GM12878 (cell line): ENCODE results near the gene UVRAG. TPM values are rescaled to one million over a fixed set of nuclear protein-coding genes. Genes with fewer than 3 reads are reported as not detected.

Experiments
- ATAC-seq: fragments of 200-7000 bp; cut with Tn5 transposase; 3 replicates; pipeline ENCODE4 v1.9.1; 2020; ENCODE audit warnings: mild to moderate bottlenecking, moderate library complexity
- BruUV-seq: library from RNA; stranded (reverse); fragments of 400-500 nt; replicated peaks from 2 replicates; lab custom pipeline; 2021; lab: Mats Ljungman, UMichigan
- CTCF ChIA-PET: fragments of 300-600 bp; sonication (Branson Sonifier 250); formaldehyde crosslinking; extraction: SDS; loops from one replicate; lab custom pipeline; 2021; ENCODE audit warnings: inconsistent platforms; lab: Yijun Ruan, JAX
- POLR2A ChIA-PET: fragments of 350-600 bp; formaldehyde crosslinking; extraction: SDS; loops from one replicate; lab custom pipeline; 2021; ENCODE audit warnings: inconsistent platforms; lab: Charles Lee
- RAD21 ChIA-PET: fragments of 300-600 bp; sonication (Branson Sonifier 250); formaldehyde crosslinking; loops from one replicate; lab custom pipeline; 2023; ENCODE audit warnings: antibody characterized with exemption; ENCODE audit not compliant: unreplicated experiment; lab: Charles Lee
- SMC1A ChIA-PET: fragments of 300-600 bp; sonication (Branson Sonifier 250); formaldehyde crosslinking; loops from one replicate; lab custom pipeline; 2023; ENCODE audit not compliant: unreplicated experiment, uncharacterized antibody; lab: Charles Lee
- DNase-seq: peaks from one replicate; pipeline ENCODE4 v3.0.0-alpha.2; 2011; ENCODE audit warnings: low read depth, low spot score
- FAIRE-seq: peaks from 3 replicates; lab custom pipeline; 2011; peaks lifted over from hg19 to GRCh38; lab: Jason Lieb, UNC
- H2AFZ ChIP-seq: 2 replicates; pipeline ENCODE4 v1.6.0; 2011; ENCODE audit warnings: low read depth, low read length, control low read depth; ENCODE audit not compliant: control insufficient read depth
- H3K27ac ChIP-seq: 2 replicates; pipeline ENCODE4 v1.5.1; 2011; ENCODE audit warnings: control low read depth; ENCODE audit not compliant: control insufficient read depth, insufficient read depth
- H3K27me3 ChIP-seq, 2 experiments: replicated peaks in 1 of 2; 2 replicates each; pipeline versions ENCODE4 v1.6.0 to v1.6.1; 2011; ENCODE audit warnings: low read length in 1 of 2; ENCODE audit not compliant: control insufficient read depth in 2 of 2, insufficient read depth in 2 of 2
- H3K36me3 ChIP-seq, 2 experiments: 2 replicates each; pipeline ENCODE4 v1.5.1; 2011; ENCODE audit warnings: low read length in 1 of 2; ENCODE audit not compliant: control insufficient read depth in 2 of 2, insufficient read depth in 2 of 2
- H3K4me1 ChIP-seq: 2 replicates; pipeline ENCODE4 v1.6.1; 2011; ENCODE audit warnings: mild to moderate bottlenecking, low read length, moderate library complexity, mixed read lengths; ENCODE audit not compliant: control insufficient read depth, insufficient read depth
- H3K4me2 ChIP-seq: 2 replicates; pipeline ENCODE4 v1.6.0; 2011; ENCODE audit warnings: control low read depth; ENCODE audit not compliant: control insufficient read depth, insufficient read depth
- H3K4me3 ChIP-seq: fragments of 200-600 bp; sonication (generic); 2 replicates; pipeline ENCODE4 v1.5.1; 2016
- H3K79me2 ChIP-seq: 2 replicates; pipeline ENCODE4 v1.6.0; 2011; ENCODE audit warnings: low read length; ENCODE audit not compliant: control insufficient read depth, insufficient read depth
- H3K9ac ChIP-seq: 2 replicates; pipeline ENCODE4 v1.8.0; 2011; ENCODE audit warnings: low read length, control low read depth, mixed read lengths; ENCODE audit not compliant: control insufficient read depth, insufficient read depth
- H3K9me3 ChIP-seq: replicated peaks from 3 replicates; pipeline ENCODE4 v1.5.1; 2011; ENCODE audit warnings: mild to moderate bottlenecking, low read length; ENCODE audit not compliant: control insufficient read depth, insufficient read depth
- H4K20me1 ChIP-seq: 2 replicates; pipeline ENCODE4 v1.6.0; 2011; ENCODE audit not compliant: control insufficient read depth, insufficient read depth
- CREM ChIP-seq: IDR thresholded peaks from 2 replicates; pipeline ENCODE4 v1.6.1; 2014; ENCODE audit warnings: antibody characterized with exemption, low read depth
- EED ChIP-seq: sonication (generic); IDR thresholded peaks from 2 replicates; pipeline ENCODE4 v1.6.1; 2016; ENCODE audit warnings: antibody characterized with exemption, low read depth
- GABPA ChIP-seq: IDR thresholded peaks from 2 replicates; pipeline ENCODE4 v1.6.1; 2014; ENCODE audit warnings: antibody characterized with exemption, low read depth, mild to moderate bottlenecking, inconsistent platforms
- JUND ChIP-seq: IDR thresholded peaks from 2 replicates; pipeline ENCODE4 v1.6.1; 2012; ENCODE audit warnings: low read depth, mild to moderate bottlenecking, low read length, improper control_type of control experiment, moderate library complexity
- KDM1A ChIP-seq: fragments of 200-600 bp; sonication (generic); IDR thresholded peaks from 2 replicates; pipeline ENCODE4 v1.6.1; 2016; ENCODE audit warnings: borderline replicate concordance
- MAX ChIP-seq: IDR thresholded peaks from 2 replicates; pipeline ENCODE4 v1.6.1; 2012; ENCODE audit warnings: low read depth, low read length, improper control_type of control experiment
- PKNOX1 ChIP-seq: fragments of 450-650 bp; IDR thresholded peaks from 2 replicates; pipeline ENCODE4 v1.6.1; 2016; ENCODE audit warnings: mild to moderate bottlenecking
- POLR2A ChIP-seq: IDR thresholded peaks from 2 replicates; pipeline ENCODE4 v1.6.1; 2011; ENCODE audit warnings: low read depth, mild to moderate bottlenecking, low read length
- RBBP5 ChIP-seq: fragments of 200-600 bp; sonication (generic); conservative IDR thresholded peaks from 2 replicates; pipeline ENCODE4 v1.6.1; 2016
- SMAD1 ChIP-seq: fragments of 450-650 bp; IDR thresholded peaks from 2 replicates; pipeline ENCODE4 v1.6.1; 2018; ENCODE audit warnings: mild to moderate bottlenecking, low read depth; ENCODE audit not compliant: partially characterized antibody
- SMAD5 ChIP-seq: IDR thresholded peaks from 2 replicates; pipeline ENCODE4 v1.6.1; 2016; ENCODE audit warnings: antibody characterized with exemption, low read depth
- ZBED1 ChIP-seq: IDR thresholded peaks from 2 replicates; pipeline ENCODE4 v1.6.1; 2016; ENCODE audit warnings: borderline replicate concordance
- ZNF24 ChIP-seq: fragments of 450-650 bp; IDR thresholded peaks from 2 replicates; pipeline ENCODE4 v1.6.1; 2017; ENCODE audit warnings: antibody characterized with exemption, mild to moderate bottlenecking
- WGBS: methylation state at CpG from one replicate; pipeline ENCODE4 v1.1.6; 2016; ENCODE audit warnings: low lambda C conversion rate; ENCODE audit not compliant: insufficient replicate concordance, insufficient coverage; ENCODE audit errors: missing lambda C conversion rate; 5-methylcytosine and 5-hydroxymethylcytosine counted together
- in situ Hi-C: fragments of 300-500 bp; cut with MboI; formaldehyde crosslinking; loops from 9 replicates; pipeline ENCODE4 v1.14.3; 2018; ENCODE audit warnings: mixed read lengths
- intact Hi-C: fragments of 100-400 bp; cut with micrococcal nuclease; formaldehyde crosslinking; loops from one replicate; pipeline ENCODE4 v1.14.2; 2022; ENCODE audit not compliant: unreplicated experiment
- polyA plus RNA-seq, 11 experiments: library from polyadenylated mRNA; depleted of rRNA in 4 of 11; unstranded in 6 of 11; stranded (reverse) in 5 of 11; fragments of >200 nt; fragmentation: Nextera tagmentation in 4 of 11; fragmentation: Illumina TruSeq in 1 of 11; extraction: Ambion mirVana in 4 of 11; extraction: Trizol in 1 of 11; gene quantifications; 1 replicate in 1 of 11; 2 replicates in 10 of 11; pipeline versions ENCODE4 v1.2.1 to v1.2.3, GENCODE V29; 2011 to 2016; ENCODE audit warnings: inconsistent platforms in 2 of 11, missing spikeins in 2 of 11, low read depth in 1 of 11
- total RNA-seq, 4 experiments: library from RNA; depleted of rRNA in 3 of 4; stranded (reverse); fragments of >200 nt in 3 of 4; fragmentation: Illumina TruSeq in 1 of 4; extraction: Trizol in 1 of 4; gene quantifications; 2 replicates each; pipeline versions ENCODE4 v1.2.1 to v1.2.3, GENCODE V29; 2013 to 2021
- TF ChIP-seq, protein P1 (sequence below): fragments of 150-350 bp; IDR thresholded peaks from 2 replicates; pipeline ENCODE4 v1.6.1; 2016; ENCODE audit warnings: low read depth, low read length

The UVRAG gene
- total and polyA plus RNA-seq, 10 of the 15 experiments (the other 5 are each of a cell fraction or from before 2014, with no cell fraction given): 7.0 to 43.4 (median 37.0) TPM

DNA sequence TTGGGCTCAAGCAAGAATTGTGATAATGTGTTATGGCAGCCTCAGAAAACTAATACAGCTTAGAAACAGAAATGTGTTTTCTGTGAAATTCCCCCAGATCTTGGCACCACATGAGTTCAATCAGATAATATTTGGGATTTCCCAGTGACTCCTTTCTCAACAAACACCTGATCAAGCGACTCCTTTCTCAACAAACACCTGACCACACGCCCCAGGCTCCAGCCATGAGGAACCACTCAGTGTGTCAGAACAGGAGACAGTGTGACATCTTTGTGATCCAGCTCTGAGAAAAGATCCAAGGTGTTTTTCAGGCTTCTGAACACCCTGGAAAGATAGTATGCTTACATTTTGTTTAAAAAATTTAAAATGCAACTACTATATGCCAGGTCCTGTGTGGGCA, 1.9 kb upstream of the UVRAG start (continued):
- TF ChIP-seq, protein P1, sequence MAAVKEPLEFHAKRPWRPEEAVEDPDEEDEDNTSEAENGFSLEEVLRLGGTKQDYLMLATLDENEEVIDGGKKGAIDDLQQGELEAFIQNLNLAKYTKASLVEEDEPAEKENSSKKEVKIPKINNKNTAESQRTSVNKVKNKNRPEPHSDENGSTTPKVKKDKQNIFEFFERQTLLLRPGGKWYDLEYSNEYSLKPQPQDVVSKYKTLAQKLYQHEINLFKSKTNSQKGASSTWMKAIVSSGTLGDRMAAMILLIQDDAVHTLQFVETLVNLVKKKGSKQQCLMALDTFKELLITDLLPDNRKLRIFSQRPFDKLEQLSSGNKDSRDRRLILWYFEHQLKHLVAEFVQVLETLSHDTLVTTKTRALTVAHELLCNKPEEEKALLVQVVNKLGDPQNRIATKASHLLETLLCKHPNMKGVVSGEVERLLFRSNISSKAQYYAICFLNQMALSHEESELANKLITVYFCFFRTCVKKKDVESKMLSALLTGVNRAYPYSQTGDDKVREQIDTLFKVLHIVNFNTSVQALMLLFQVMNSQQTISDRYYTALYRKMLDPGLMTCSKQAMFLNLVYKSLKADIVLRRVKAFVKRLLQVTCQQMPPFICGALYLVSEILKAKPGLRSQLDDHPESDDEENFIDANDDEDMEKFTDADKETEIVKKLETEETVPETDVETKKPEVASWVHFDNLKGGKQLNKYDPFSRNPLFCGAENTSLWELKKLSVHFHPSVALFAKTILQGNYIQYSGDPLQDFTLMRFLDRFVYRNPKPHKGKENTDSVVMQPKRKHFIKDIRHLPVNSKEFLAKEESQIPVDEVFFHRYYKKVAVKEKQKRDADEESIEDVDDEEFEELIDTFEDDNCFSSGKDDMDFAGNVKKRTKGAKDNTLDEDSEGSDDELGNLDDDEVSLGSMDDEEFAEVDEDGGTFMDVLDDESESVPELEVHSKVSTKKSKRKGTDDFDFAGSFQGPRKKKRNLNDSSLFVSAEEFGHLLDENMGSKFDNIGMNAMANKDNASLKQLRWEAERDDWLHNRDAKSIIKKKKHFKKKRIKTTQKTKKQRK: no peak
- no peak for TF ChIP-seq GABPA
- 0 out of 2 replicates have a peak, but pooled peaks have one; percentile 32 for TF ChIP-seq PKNOX1
- TF ChIP-seq EED: peak; percentile 71
- no peak for TF ChIP-seq KDM1A

DNA sequence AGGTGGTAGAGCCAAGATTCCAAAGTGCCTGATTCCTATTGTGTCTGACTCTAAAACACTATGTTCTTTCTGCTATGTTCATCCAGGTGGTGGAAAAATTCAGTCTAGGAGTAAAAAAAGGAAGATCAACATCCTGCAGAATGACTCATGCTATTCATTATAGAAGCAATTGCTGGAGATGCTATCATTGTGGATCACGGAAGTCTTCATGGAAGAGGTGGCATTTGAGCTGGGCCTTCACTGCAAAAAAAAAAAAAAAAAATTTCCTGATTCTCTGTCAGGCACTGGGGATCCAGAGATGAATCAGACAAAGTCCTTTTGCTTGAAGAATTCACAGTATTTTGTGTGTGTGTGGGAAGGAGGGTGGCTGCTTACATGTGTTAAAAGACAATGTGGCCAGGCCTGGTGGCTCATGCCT, 1.4 kb upstream of the UVRAG start:
- Histone ChIP-seq H3K4me1 (peaks cover 41% of the 10 kb centered on the region), H3K4me2 (peak overlapping the region; percentile 93), H3K79me2 (peaks cover 70% of the 10 kb centered on the region), H3K4me3 (peak overlapping the region; percentile 77; the same call in 1 of the 2 replicates), H3K9ac (peak overlapping the region; percentile 73), H3K27me3 (no peaks in the 10 kb centered on the region), H3K9me3 (no peaks in the 10 kb centered on the region), H3K27ac (peak overlapping the region; percentile 94), H4K20me1 (no peaks in the 10 kb centered on the region), H2AFZ (no peak overlapping the region), H3K36me3 (no peaks in the 10 kb centered on the region)
- in situ Hi-C loops: no loop called here
- ChIA-PET SMC1A (interaction anchor here (0.6 to 6.5 kb wide), 14 partner anchors 10 to 338 kb away, joined by 3 to 111 read pairs (median 4); no protein-coding TSS in a partner anchor), POLR2A (interaction anchor here (0.8 to 8.7 kb wide), 8 partner anchors 11 to 287 kb away, joined by 3 to 173 read pairs (median 5); no protein-coding TSS in a partner anchor), RAD21 (interaction anchor here (1.0 to 10.4 kb wide), 9 partner anchors 11 to 339 kb away, joined by 3 to 111 read pairs (median 16); partner anchors contain the start of gene DGAT2), CTCF (interaction anchor here (0.7 to 13.1 kb wide), 10 partner anchors 11 to 339 kb away, joined by 3 to 183 read pairs (median 6); no protein-coding TSS in a partner anchor)
- WGBS: 100% methylated on average over 1 of the region's 1 CpG
- no peak for DNase-seq
- FAIRE-seq: no peak
- TF ChIP-seq ZNF24: no peak
- no peak for TF ChIP-seq MAX
- TF ChIP-seq SMAD5: no peak
- TF ChIP-seq RBBP5: no peak
- TF ChIP-seq POLR2A: no peak
- no peak for TF ChIP-seq SMAD1
- no peak for TF ChIP-seq ZBED1
- TF ChIP-seq JUND: no peak
- TF ChIP-seq CREM: no peak
- no TSS peak for BruUV-seq
- ATAC-seq: no peak
- intact Hi-C loops: loop anchor here (10.0 kb wide), 1 partner anchor 1819 kb away; no protein-coding TSS in a partner anchor
